A172 (cell line): ENCODE results near the gene CPSF4L. TPM values are rescaled to one million over a fixed set of nuclear protein-coding genes. Genes with fewer than 3 reads are reported as not detected.

ENCODE experiments used
- DNase-seq: peaks from one replicate; pipeline ENCODE4 v3.0.0-alpha.2; 2015; ENCODE audit warnings: low spot score
- total RNA-seq: library from RNA; depleted of rRNA; stranded (reverse); fragments of >200 nt; shearing (Covaris generic); gene quantifications from 2 replicates; pipeline ENCODE4 v1.2.3, GENCODE V29; 2014

The CPSF4L gene
- total RNA-seq, 1 experiment from 2014 or later = not detected

- DNase-seq = no peak
Observed at GRCh38 chr17:73289549-73290254, 28.0 kb upstream of the CPSF4L start.

- no peak for DNase-seq
Observed at GRCh38 chr17:73288534-73289302, 27.0 kb upstream of the CPSF4L start.

- DNase-seq = no peak
Observed at GRCh38 chr17:73286863-73287296, 25.2 kb upstream of the CPSF4L start.

GRCh38 chr17:73285916-73286862, 24.5 kb upstream of the CPSF4L start:
- DNase-seq = no peak

GRCh38 chr17:73285603-73285908, 23.9 kb upstream of the CPSF4L start:
- DNase-seq = no peak

- DNase-seq = no peak
Observed at GRCh38 chr17:73284906-73285602, 23.4 kb upstream of the CPSF4L start.

DNA sequence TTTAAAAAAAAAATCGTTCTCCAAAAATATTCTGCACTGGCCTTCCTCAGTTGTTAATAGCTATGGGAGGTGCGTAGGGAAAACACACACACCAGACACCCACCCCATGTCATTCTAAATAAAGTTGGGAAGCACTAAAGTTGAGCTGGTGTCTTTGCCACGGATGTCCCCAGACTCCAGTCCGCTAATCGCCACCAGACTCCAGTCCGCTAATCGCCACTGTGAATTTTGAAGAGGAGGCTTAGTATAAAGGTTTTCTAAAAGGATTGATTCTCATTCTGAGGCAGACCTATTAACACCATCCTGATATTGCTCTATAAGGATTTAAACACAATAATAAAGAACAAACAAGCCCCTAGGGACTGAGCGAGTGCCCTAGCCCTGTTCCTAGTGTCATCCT, 22.7 kb upstream of the CPSF4L start:
- no peak for DNase-seq

DNA sequence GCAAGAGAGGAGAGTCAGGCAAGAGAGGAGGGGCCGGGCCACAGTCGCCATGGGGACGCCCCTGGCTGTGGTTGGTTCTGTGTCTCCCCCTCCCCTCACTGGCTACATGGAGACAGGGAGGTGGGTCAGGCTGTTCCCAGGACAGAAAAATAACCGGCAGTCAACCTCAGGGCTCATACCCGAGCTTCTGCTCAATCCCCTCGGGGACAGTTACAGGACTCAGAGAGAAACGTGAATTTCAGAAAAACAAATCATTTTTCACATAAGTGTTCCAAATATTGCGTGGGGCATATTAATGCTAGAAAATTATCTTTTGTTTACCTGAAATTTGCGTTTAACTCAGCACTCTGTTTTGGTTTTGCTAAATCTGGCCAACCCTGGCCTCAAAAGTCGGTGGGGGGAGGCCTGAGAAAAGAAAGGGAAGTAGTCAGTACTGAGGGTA, 22.2 kb upstream of the CPSF4L start:
- no peak for DNase-seq

- no peak for DNase-seq
Observed at GRCh38 chr17:73283250-73283649, 21.6 kb upstream of the CPSF4L start.

DNA sequence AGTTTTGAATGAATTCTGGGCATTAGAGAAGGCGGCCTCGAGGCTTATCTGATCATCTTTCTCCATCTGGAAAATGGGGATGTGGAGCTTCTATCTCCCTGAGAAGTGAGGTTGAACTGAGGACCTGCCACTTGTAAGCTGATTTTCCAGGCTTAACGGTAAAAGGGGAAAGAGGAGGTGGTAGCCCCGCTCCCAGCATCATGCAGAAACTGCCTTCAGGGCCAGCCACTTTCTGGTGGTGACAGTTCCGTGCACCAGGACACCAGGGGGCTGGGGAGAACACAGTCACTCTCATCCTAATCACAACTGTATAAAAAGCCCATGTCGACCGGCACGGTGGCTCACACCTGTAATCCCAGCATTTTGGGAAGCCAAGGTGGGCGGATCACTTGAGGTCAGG, 20.9 kb upstream of the CPSF4L start:
- DNase-seq = no peak

GRCh38 chr17:73281928-73282327, 20.2 kb upstream of the CPSF4L start:
- no peak for DNase-seq

DNA sequence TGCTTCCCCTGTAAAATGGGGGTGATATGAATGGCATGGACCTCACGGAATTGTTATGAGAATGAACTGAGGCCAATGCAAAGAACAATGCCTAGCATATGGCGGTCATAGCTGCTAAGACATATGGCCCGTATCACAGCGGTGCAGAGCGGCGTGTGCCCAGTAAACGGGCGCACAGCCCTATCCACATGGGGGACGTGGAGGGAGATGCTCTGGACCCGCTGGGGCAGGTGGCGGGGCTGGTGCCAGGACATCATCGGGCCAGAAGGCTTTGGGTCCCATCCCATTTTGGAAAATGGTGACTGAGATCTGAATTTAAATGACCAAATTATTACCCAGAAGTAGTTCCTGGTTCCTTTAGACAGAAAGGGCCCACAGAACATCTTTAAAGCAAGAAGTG, 18.5 kb upstream of the CPSF4L start:
- DNase-seq = no peak

- no peak for DNase-seq
Observed at GRCh38 chr17:73279704-73280103, 18.0 kb upstream of the CPSF4L start.

- no peak for DNase-seq
Observed at GRCh38 chr17:73278465-73279453, 17.1 kb upstream of the CPSF4L start.

GRCh38 chr17:73278049-73278464, 16.4 kb upstream of the CPSF4L start:
- no peak for DNase-seq

GRCh38 chr17:73274490-73274889, 12.8 kb upstream of the CPSF4L start:
- DNase-seq = no peak

DNA sequence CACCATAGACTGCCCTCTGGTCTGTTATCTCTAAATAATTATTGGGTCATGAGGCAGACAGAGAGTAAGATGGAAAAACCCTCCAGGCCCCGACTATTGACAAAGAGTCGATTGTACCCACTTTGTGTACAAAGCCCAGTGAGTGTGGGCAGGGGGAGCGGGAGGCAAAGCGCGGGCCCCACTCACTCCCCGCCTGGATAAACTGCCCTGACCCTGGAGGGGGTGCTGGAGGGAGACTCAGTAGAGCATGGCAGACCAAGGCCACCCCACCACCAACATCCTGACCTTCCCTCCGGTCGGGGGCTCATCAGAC, 11.2 kb upstream of the CPSF4L start:
- DNase-seq = no peak

DNA sequence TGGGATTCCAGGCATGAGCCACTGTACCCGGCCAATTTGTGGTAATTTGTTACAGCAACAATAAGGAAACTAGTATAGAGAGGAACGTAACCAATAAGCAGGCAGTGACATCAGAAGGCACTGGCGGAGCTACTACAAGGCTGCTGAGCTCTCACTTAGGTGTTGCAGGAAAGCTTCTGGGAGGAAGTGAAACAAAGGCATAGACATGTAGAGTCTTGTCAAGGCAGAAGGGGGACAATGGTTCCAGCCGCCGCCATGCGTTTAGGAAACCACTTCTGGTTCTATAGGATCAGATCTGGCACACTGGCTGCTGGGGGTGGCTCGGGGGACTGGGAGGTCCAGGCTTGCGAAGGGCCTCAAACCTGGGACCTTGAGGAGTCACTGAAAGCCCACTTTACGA, 9.4 kb upstream of the CPSF4L start:
- DNase-seq = no peak

- DNase-seq = no peak
Observed at GRCh38 chr17:73269791-73270190, 8.1 kb upstream of the CPSF4L start.

DNA sequence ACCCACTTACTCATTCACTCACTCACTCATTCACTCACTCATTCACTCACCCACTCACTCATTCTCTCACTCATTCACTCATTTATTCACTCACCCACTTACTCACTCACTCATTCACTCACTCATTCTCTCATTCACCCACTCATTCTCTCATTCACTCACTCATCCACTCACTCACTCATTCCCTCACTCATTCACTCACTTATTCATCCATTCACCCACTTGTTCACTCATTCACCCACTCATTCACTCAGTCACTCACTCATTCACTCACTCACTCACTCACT, 7.6 kb upstream of the CPSF4L start:
- no peak for DNase-seq
